HG02588 (cell line): Measurements from ENCODE around the gene PBOV1.

ENCODE experiments used
- ATAC-seq: cut with Tn5 transposase; IDR thresholded peaks from one replicate; pipeline ENCODE4 v1.9.1; 2021; ENCODE audit warnings: mild to moderate bottlenecking, moderate library complexity; ENCODE audit not compliant: unreplicated experiment

Gene PBOV1

GRCh38 chr6:138218449-138218848 is at the start of gene PBOV1:
Gene PBOV1 (minus strand): TSS chr6:138218491. CDS start chr6:138218395, 96 bp downstream.
- no peak for ATAC-seq

DNA sequence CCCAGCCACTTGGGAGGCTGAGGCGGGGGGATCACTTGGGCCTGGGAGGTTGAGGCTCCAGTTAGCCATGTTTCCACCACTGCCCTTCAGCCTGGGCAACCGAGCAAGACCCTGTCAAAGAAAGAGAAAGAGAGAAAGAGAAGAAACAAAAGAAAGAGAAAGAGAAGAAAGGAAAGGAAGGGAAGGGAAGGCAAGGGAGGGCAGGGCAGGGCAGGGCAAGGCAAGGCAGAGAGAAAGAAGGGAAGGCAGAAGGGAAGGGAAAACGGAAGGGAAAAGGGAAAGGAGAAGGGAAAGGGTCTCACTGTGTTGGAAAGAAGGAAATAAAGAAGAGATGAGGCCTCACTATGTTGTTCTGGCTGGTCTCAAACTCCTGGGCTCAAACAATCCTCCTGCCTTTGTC is 47.8 kb upstream of the PBOV1 start:
- no peak for ATAC-seq

- no peak for ATAC-seq
Measured at GRCh38 chr6:138264372-138264880, 46.1 kb upstream of the PBOV1 start.

DNA sequence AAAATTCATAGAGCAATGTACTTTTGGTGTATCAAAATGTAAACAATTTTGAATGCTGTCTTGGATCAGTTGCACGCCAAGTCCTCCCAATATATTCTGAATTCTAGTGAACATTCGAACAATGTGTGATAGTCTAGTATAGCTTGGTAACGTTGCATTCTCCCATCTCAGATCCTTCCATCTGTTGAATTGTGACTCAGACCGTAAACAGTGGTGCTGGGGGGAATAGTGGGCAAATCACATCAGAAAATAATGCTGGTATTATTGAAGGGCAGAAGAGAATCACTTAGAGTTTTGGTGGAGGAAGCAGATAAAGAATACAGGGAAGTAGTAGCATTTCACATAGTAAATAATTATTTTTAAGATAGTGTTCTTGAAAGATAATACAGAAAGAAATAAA is 45.7 kb upstream of the PBOV1 start:
- no peak for ATAC-seq

DNA sequence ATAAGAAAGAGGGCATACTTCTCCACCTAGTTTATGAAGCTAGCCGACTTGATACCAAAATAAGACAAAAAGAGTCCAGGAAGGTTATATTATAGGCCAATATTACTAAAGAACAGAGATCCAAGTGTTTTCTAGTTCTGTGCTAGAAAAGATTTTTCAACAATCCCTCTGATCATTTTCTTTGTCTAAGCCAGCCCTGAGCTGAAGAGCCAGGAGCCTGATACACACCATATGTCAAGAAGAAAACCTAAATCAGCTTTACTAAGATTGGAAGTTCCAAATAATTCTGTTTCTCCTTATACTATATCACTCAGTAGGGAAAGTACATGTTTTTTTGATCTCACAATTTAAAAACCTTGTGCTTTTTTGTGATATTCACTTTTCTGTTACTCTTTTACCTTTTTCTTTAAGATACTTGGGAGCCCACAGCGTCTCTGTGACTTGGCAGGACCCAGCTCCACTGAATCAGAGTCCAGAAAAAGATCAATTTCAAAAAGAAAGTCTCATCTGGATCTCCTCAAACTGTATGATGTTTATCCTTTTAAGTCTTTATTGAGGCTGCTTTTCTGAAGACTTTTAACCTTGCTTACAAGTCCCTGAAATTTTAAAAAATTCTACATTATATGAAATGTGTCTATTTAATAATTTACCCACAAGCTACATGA is 43.0 kb upstream of the PBOV1 start:
- no peak for ATAC-seq

DNA sequence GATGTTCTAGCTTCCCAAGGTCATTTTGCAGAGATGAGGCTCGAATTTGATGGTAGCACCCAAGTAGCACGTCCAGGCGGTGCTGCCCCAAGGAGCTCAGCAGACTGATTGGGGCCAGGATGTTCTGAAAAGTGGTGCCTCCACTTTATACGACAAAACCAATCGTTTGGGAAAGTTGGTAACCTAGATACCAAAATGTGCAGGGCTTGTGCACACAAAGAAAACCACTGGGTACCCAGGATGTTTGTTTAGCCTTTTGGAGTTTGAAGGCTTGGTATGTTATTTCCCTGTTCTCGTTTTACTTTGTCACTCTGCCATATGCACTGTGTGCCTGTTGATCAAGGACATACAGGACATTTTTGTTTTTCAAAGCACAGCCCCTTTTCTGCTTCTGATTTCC is 40.7 kb upstream of the PBOV1 start:
- no peak for ATAC-seq

- no peak for ATAC-seq
Measured at GRCh38 chr6:138258197-138258596, 39.9 kb upstream of the PBOV1 start.

GRCh38 chr6:138257638-138258040 is 39.3 kb upstream of the PBOV1 start:
- ATAC-seq: no peak

DNA sequence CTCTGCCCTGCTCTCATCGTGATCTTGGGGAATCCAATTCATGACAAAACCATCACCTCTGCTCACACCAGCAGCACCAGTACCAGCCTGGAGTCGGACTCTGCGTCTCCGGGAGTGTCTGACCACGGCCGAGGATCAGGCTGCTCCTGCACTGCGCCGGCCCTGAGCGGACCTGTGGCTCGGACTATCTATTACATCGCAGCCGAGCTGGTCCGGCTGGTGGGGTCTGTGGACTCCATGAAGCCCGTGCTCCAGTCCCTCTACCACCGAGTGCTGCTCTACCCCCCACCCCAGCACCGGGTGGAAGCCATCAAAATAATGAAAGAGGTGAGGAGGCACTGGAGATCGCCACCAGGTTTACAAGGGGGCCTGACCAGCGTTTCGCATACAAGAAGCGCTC is 37.2 kb upstream of the PBOV1 start:
- ATAC-seq: no peak

GRCh38 chr6:138253731-138254130 is 35.4 kb upstream of the PBOV1 start:
- ATAC-seq: no peak

DNA sequence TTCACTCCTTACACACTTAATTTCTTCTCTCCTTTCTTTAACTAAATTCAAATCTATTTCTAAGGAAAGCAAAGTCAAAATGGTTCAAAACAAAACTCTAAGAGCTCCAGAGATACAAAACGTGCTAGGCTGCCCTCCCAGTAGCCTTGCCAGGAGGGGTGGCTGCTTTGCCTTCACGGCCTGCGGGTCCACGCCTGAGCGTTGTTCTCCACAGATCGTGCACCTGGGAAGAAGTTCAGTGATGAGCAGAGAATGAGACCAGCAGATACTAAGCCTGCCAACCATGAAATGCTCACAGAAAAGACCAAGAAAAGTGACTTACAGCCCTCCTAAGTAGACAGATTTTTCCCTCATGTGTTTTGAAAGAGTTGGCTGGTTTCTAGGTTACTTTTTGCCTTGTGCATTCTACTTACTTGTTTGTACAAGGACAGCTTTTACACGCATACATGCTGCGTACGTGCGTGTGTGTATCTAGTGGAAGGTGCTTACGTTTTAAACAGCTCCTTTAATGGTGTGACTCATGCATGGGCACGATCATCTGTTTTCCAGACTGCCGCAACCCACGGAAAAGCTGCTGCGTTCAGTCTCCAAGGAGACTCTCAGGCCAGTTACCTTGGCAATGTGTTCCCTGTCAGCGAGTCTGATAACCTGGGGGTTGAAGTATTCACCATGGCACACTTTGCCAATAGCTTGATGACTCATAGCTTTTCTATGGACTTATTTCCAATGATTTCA is 32.4 kb upstream of the PBOV1 start:
- no peak for ATAC-seq

- ATAC-seq: no peak
Measured at GRCh38 chr6:138250053-138250452, 31.8 kb upstream of the PBOV1 start.

GRCh38 chr6:138248878-138249277 is 30.6 kb upstream of the PBOV1 start:
- ATAC-seq: no peak

GRCh38 chr6:138248011-138248410 is 29.7 kb upstream of the PBOV1 start:
- ATAC-seq: no peak

DNA sequence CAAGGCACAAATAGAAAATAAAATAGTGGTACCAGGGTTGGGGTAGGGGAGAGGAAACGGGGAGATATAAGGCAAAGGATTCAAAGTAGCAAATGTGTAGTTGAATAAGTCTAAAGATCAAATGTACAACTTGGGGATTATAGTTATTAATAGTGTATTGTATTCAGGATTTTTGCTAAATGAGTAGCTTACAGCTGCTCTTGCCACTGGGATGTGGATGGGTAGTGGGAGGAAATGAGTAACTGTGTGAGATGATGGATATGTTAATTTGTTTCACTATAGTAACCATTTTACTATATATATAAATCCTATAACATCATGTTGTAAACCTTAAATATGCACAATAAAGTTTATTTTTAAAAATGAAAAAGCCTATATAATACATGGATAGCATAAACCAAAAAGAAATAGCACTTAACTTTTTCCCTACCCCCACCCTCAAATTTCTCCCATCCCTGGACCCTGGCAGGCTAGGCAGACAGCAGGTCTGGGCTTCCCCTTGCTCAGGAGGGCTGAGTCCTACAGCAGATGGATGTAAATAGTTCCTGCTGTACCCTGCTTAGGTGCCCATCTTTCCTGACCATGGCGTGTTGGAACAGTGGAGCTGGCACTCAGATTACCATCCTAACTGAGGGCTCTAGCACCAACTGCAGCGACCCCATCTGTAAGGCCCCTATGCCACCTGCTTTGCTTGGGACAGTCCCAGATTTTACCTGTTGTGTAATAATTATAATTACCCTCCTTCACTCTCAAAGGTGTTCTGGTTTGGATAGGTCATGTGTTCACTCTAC is 28.6 kb upstream of the PBOV1 start:
- no peak for ATAC-seq

- no peak for ATAC-seq
Measured at GRCh38 chr6:138245751-138246150, 27.5 kb upstream of the PBOV1 start.

GRCh38 chr6:138242987-138243592 is 24.8 kb upstream of the PBOV1 start:
- no peak for ATAC-seq

DNA sequence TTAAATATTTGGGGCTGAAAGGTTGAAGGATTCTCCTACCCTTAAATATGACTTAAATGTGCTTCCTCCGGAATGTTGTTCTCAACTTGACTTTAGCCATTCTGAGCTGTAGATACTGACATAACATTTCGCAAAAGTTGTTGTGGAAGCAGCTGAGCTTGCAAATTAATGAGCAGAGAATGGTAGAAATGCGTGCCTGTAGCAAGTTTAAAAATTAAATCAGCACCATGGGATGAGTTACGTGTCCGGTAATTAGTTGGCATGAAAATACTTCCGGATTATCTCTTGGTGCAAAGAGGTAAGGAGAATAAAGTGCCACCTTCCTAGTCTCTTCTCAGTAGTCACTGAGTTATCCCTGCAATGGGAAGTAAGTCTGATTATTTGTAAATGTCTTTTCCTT is 23.6 kb upstream of the PBOV1 start:
- ATAC-seq: no peak

DNA sequence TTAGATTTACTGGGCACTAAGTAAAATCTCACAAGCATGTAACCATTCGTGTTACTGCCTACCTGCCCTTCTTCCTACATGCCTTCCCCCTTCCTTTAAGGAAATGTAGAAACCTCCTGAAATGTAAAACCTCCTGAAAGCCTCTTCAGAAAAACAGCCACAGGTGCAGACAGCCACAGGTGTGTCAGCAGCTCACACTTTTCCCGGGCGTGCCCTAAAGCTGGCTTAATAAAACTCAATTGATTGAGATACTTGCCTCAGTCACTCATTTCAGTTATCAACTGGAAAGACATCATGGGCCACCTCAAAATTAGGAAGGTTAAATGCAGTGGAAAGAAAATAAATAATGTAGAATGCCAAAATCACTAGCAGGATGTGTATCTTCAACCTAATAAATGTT is 23.1 kb upstream of the PBOV1 start:
- ATAC-seq: no peak

DNA sequence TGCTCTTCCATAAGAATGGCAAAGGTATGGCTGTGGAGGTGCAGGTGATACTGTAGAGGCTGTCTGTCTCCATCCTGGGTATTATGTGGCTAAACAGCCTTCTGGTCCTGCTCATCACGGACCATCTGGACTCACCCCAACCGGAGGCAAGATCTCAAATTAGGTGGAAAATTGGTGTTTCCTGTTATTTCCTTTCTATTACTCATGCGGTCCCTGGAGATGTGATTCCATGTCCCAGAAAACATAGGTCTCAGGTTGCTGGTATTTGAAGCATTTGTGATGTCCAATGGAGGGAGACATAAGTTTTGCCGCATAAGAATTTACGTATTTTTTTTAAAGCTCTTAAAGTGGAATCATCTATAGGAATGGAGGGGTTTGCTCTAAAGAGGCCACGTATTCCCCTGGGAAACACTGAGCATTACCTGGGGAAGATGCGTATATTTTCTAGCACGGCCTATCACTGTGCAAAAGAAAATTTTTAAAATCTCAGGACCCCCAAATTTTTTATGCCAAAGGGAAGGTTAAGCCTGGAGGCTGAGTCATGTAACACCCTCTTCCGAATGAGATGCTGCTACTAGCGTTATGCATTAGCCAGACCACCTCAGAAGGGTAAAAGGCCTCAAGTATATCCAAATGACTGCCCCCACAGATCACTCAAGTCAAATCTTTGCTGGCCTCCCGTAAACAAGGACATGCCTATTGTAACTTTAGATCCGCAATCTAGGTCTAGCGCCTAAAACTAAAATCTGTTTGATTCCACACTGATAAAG is 22.4 kb upstream of the PBOV1 start:
- no peak for ATAC-seq
